Spleen (tissue), 7 donors: ENCODE data around the gene HERPUD1.

ENCODE experiments used
- POLR2AphosphoS5 ChIP-seq, 3 donors: sonication (generic); formaldehyde crosslinking; IDR thresholded peaks; one replicate each; pipeline ENCODE4 v1.5.1; 2017; ENCODE audit warnings: antibody characterized with exemption in 3 of 3
- TF ChIP-seq, protein P1 (sequence below), 11 experiments: fragments of 200-600 bp in 7 of 11; fragments of 450-650 bp in 4 of 11; sonication (generic) in 4 of 11; IDR thresholded peaks in 8 of 11; conservative IDR thresholded peaks in 3 of 11; 1 replicate in 7 of 11; 2 replicates in 4 of 11; pipeline versions ENCODE4 v1.4.0 to v1.8.0; 2016 to 2021; ENCODE audit warnings: antibody characterized with exemption in 11 of 11, inconsistent platforms in 4 of 11, mild to moderate bottlenecking in 1 of 11
- donor health status: DM: no; HTN: no; CAD: no; lungs with moderate emphysema.
- donor health status: DM: no; HTN: no; CAD: no.
- donor health status: DM: no; HTN: no; CAD: no.

GRCh38 chr16:56927471-56927870 is 4.5 kb upstream of the HERPUD1 start:
- TF ChIP-seq, protein P1, sequence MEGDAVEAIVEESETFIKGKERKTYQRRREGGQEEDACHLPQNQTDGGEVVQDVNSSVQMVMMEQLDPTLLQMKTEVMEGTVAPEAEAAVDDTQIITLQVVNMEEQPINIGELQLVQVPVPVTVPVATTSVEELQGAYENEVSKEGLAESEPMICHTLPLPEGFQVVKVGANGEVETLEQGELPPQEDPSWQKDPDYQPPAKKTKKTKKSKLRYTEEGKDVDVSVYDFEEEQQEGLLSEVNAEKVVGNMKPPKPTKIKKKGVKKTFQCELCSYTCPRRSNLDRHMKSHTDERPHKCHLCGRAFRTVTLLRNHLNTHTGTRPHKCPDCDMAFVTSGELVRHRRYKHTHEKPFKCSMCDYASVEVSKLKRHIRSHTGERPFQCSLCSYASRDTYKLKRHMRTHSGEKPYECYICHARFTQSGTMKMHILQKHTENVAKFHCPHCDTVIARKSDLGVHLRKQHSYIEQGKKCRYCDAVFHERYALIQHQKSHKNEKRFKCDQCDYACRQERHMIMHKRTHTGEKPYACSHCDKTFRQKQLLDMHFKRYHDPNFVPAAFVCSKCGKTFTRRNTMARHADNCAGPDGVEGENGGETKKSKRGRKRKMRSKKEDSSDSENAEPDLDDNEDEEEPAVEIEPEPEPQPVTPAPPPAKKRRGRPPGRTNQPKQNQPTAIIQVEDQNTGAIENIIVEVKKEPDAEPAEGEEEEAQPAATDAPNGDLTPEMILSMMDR (IDR thresholded peaks at IDR 0.05 in 8 of 11, conservative IDR thresholded peaks at IDR 0.05 in 3 of 11), result no peak
- no peak for TF ChIP-seq POLR2AphosphoS5 (IDR thresholded peaks at IDR 0.05)
